ENCODE measurements around the gene MRPL54.

DNA sequence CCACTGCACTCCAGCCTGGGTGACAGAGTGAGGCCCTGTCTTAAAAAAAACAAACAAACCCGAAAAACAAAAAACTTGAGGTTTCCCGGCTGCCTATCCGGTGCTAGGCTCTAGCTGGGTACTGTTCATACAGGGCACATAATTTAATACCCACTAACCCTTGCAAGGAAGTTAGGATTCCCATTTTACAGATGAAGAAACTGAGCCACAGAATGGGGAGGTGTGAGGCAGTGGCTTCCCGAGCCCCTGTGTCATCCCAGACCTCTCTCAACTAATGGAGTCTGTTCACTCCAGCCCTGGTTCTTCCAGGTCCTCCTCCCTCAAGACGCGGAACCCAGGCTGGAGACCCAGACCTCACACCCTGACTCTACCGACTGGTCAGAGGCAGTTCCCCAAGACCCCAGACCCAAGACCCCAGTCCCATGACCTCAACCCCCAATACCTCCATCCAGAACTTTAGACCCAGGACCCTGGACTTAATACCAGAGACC, 1.6 kb upstream of the MRPL54 start:
- TF ChIP-seq, protein P1, sequence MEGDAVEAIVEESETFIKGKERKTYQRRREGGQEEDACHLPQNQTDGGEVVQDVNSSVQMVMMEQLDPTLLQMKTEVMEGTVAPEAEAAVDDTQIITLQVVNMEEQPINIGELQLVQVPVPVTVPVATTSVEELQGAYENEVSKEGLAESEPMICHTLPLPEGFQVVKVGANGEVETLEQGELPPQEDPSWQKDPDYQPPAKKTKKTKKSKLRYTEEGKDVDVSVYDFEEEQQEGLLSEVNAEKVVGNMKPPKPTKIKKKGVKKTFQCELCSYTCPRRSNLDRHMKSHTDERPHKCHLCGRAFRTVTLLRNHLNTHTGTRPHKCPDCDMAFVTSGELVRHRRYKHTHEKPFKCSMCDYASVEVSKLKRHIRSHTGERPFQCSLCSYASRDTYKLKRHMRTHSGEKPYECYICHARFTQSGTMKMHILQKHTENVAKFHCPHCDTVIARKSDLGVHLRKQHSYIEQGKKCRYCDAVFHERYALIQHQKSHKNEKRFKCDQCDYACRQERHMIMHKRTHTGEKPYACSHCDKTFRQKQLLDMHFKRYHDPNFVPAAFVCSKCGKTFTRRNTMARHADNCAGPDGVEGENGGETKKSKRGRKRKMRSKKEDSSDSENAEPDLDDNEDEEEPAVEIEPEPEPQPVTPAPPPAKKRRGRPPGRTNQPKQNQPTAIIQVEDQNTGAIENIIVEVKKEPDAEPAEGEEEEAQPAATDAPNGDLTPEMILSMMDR (conservative IDR thresholded peaks at IDR 0.05; ENCODE audit: low read length) = no peak
- TF ChIP-seq EZH2phosphoT487 (IDR thresholded peaks at IDR 0.05; ENCODE audit: borderline replicate concordance) = no peak

Data from Loucy (cell line).